GM10847 (cell line): ENCODE results near the gene BANP.

Experiments used
- POLR2A ChIP-seq: IDR thresholded peaks from 2 replicates; pipeline ENCODE4 v1.6.1; 2011; ENCODE audit not compliant: insufficient read length; ENCODE audit errors: extremely low read depth

Gene BANP

DNA sequence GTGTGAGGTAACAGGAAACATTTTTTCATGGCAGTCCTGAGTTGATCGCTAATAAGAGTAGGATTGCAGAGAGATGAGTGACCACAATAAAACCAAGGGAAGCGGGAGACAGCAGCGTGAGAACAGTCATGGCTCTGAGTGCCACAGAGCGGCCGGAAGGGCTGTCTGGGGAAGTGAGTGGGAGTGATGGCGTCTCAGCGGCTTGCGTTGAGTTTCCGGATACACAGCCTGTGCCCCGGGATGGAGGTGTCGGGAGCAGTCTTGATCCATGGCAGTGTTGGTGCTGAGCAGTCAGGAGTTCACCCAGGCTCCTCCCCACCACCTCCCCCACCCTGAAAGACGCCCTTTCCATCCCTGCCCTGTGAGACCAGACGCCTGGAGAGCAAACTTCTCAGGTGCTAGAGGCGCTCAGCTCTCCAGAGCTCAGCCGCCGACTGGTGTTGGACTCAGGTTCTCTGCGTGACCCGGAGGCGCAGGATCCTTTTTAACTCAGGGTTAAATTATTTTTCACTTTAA, 59.8 kb downstream of the BANP start:
- no peak for TF ChIP-seq POLR2A

DNA sequence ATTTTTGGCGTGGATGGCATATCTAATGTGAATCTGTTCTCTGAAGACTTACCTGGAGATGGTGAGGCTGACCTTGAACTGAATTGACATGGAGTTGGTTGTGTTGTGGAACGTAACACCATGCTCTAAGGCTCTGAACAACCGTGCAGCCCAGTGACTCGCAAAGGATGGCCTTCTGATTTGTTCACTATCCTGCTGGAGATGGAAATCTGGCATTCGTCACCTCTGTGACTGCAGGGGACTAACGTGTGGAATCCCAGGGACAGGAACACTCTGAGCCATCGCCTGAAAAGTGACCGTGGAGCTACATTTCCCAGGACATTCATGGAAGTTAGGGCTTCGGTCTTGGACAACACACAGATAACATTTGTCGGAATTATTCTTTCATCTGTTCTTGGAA, 61.1 kb downstream of the BANP start:
- no peak for TF ChIP-seq POLR2A

DNA sequence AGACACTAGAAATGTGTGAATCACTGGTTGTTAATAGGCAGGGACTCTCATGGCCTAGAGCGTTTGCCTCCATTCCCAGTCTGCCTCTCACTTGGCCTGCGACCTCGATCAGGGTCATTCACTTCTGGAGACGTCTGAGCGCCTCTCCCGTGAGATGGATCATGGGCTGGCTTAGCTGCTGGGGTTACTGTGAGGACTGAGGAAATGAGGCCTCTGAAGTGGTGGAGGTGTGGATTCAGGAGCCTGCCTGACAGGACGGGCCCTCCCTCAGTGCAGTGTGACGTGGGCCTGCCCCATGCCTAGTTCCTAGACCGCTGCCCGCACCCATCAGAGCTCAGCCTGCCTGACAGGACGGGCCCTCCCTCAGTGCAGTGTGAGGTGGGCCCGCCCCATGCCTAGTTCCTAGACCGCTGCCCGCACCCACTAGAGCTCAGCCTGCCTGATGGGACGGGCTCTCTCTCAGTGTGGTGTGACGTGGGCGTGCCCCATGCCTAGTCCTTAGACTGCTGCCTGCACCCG, 61.9 kb downstream of the BANP start:
- no peak for TF ChIP-seq POLR2A

DNA sequence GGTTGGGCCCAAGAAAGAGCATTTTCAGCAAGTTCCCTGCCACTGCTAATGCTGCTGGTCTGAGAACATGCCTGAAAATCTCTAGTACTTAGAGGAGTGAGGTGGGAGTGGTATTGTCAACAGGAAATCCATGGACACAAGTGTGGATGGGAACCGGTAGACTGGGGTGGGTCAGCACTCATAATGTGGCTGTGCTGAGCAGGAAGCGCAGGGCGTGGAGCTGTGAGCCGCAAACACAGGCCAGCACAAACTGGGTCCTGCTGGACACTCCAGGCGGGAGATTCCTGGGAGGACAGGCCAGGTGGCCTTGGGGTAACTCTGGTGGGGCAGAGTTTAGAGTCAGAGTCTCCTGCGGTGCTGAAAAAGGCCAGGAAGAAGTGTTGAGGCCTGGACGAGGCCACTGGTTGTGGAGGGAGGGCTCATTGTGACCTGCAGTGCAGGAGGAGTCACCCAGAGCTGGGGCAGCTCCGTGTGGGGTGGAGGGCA, 62.6 kb downstream of the BANP start:
- TF ChIP-seq POLR2A = no peak

DNA sequence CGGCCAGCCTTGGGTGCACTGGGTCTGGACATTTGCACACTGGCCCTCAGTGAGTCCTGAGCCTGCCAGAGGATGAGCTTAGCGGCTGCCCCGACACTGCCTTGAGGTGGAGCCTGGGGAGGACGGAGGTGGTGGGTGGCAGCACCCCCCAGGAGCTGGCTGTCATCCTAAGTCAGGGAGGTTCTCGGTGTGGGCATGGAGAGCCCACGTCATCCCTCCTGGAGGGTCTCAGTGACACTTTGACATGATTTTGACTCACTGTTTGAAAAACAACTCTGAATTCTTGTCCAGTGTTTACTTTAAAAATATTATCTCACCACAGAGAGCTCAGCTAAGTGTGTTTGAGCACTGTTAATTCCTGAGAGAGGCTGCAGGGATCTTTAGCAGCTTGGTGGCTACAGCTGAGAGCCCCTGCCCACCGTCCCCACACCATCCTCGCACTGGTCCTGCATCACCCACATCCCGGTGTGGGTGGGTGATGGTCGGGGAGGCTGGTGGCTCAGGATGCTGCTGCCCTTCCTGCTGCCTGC, 63.1 kb downstream of the BANP start:
- TF ChIP-seq POLR2A = no peak

DNA sequence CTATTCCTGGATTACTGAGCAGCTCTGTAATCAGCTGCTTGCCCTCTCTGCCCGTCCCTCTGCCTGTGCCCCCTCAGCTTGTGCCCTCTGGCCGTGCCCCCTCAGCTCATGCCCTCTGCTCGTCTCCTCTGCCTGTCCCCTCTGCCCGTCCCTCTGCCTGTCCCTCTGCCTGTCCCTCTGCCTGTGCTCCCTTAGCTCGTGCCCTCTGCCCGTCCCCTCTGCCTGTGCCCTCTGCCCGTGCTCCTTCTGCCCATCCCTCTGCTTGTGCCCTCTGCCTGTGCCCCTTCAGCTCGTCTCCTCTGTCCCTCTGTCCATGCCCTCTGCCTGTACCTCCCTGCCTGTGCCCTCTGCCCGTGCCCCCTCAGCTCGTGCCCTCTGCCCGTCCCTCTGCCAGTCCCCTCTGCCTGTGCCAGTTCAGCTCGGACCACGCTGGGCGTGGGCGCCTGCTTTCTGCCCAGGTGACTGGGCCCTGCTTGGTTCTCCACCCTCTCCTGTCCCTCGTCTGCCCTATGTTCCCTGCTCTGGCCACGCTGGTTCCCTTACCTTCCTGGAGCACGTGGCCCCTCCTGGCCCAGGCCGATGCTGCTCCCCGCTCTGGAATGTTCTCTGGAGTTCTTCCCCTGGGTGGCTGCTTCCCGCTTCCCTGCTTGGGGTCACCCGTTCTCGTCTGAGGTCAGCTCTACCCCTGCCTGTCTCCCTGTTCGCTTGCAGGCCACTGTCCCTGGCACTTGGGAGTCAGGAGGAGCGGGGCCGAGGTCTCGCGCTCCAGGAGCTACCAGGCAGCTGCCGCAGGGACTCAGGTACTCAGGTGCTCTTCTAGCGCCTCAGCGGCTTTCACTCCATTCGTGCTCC, 63.9 kb downstream of the BANP start:
- no peak for TF ChIP-seq POLR2A

DNA sequence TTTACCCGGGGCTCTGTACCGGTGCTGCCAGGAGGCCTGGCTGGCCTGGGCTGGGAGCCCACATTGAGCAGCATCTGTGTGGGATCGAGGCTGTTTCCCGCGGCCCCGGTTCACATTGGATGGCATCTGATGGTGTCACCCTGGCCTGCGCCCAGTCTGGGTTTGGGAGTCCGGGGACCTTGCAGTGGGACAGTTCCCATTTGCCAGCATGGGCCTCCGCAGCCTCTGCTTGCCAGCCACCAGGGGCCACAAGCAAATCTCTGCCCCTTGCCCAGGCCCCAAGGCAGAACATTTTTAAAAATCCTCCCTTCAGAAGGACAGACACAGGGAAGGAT, 64.5 kb downstream of the BANP start:
- TF ChIP-seq POLR2A = no peak

DNA sequence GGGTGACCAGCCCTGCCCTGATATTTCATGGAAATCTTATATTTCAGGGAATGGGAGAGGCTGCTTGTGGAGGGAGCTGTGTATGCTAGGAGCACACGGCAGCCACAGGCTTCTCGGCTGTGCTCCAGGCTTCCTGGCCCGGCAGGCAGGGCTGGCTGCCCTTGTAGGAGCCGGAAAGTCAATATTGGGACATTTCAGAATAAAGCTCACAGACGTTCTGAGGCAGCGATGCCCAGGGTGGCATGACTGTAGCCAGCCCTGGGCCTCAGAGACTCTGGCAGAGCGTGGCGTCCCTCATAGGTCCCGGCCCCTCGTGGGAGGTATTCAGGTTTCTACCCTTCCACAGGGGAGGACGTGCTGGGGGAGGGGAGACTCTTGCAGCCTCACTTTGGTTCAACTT, 65.7 kb downstream of the BANP start:
- no peak for TF ChIP-seq POLR2A

DNA sequence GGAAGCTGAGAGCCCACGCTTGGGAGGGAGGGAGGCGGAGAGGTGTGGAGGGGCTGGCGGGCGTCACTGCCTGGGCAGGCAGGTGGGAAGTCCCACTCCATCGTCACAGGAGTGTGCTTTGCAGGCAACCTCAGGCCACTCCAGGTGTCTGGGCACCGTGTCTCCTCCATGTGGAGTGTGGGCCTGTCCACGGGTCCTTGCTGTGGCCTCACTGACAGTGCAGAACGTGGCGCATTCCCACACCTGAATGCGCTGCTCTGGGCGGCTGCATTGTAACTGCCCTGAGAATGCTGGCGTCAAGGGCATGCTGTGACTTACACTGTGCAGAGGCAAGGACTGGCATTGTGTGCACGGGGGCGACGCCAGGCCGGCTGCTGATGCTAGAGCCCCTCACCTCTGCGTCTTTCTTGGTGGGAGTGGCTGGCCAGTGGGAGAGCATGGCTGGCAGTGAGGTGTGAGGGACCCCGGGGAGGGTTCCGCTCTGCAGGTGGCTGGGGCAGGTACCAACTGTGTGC, 66.4 kb downstream of the BANP start:
- no peak for TF ChIP-seq POLR2A

DNA sequence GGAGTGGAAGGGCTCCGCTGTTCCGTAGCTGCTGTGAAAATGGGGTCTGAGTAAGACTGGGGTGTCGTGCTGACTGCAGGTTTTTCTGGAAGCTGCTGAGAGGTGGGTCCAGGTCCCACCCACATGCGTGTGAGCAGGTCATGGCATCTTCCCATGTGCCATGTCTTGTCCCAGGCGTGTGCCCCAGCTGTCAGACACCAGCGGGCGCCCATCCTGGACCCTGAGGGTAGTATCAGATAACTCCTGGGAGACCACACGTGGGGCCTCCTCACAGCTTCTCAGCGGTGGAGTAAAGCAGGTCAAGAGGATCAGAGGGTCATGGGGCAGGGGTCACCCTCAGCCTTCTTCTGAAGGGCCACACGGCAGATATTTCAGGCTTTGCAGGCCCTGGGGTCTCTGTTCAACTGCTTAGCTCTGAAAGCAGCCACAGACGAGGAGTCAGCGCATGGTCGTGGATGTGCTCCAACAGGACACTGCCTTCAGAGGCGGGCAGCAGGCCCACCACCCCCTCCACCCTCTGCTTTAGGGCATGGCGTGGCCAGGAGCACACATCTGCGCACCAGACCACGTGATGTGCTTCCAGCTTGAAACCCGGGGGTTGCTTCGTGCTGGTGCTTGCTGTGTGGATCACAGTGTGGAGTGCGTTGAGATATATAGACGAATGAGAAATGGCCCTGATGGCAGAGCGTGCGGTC, 68.7 kb downstream of the BANP start:
- TF ChIP-seq POLR2A = no peak

DNA sequence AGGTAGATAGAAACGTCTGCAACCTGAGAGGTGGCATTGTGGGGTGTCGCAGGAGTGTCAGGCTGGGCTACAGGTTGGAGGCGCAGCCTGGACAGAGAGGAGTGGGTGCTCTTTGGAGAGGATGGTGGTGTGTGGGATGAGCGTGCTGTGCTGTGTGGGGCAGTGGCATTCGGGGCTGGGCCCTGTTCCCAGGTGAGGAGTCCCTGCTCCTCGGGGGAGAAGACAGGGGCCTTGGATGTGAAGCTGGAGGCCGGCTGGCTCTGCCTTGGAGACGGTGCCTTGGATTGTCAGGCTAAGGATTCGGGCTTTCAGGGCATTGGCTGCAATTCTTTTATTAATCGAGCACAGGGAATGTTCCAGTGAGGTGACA, 69.3 kb downstream of the BANP start:
- no peak for TF ChIP-seq POLR2A

DNA sequence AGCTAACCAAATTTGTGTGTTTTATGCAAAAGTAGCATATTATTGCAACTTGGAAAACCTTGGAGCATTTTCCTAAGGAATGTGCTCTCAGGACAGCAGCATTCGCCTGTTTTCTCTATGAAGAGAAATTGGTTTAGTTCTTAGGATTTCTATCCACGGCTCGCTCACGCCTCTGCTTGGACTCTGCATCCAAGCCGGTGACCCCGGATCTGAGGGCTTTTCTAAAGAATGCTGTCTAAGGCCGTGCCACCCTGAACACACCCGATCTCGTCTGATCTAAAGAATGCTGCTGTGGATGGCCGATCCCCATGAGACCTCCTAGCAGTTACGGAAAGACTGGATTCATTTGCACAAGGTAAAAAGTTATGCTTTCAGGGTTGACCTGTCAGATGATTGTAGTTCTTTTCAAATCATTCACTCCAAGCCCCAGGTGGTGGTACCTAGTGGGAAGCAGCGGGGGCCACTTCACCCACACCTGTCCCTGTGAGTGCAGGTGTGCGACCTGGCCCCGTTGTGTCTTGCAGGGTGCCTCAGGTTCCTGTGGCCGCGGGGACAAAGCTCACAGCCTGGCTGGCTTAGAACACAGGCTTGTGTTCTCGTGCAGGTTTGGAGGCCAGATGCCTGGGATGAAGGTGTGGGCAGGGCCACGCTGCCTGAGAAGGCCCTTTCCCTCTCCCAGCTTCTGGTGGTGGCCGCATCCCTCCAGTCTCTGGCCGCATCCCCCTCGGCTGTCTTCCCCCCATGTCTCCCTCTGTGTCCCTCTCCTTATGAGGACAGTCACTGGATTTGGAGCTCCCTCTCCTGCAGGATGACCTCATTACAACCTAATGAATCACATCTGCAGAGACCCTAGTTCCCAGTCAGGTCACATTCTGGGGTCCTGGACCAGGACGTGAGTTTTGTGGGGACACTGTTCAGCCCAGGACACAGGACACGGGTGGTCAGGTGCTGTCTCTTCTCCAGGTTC, 71.1 kb downstream of the BANP start:
- no peak for TF ChIP-seq POLR2A

DNA sequence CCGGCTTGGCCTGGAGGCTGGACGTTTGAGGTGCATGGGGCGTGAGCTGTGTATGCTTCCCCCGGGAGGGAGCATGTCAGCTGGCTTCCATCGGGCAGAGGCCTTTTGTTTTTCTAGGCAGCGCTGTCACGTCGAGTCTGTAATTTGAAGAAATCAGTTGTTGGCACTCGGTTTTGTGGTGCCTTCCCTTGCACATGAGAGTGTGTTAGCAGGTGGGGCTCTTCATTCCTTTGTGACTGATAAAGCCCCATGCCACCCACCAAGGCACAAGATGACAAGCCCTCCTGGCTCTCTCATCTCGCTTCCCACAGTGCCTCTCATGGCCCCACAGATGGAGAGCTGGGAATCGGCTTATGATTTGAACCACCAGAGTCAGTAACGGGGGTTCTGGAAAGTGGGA, 72.1 kb downstream of the BANP start:
- no peak for TF ChIP-seq POLR2A

DNA sequence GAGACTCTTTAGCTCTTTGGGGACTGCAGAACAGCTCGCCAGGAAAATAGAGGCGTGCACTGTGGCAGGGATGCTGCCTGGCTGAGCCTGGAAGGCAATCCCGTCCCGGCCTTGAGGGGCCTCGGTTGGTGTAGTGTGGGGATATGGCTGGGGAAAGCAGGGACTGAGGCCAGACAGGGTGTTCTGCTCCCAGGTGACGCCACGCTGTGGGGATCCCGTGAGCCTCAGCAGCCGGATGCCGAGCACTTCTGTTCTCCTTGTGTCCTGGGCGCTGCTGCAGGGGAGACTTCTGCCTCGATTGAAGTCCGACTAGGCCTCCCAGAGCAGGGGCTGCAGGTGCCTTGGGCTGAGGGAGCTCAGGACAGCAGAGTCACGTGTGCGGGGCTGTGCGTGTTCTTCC, 72.6 kb downstream of the BANP start:
- no peak for TF ChIP-seq POLR2A
